Bronchial smooth muscle cell (primary cell): ENCODE data around the gene GUCY2C. TPM values are rescaled to one million over a fixed set of nuclear protein-coding genes. Genes with fewer than 3 reads are reported as not detected.

Source experiments
- total RNA-seq: library from RNA; depleted of rRNA; stranded (reverse); fragments of >200 nt; gene quantifications from 2 replicates; pipeline ENCODE4 v1.2.1, GENCODE V29; 2014

Gene GUCY2C
- total RNA-seq: under 0.01 TPM in 1 of 2 replicates, not detected in the other

DNA sequence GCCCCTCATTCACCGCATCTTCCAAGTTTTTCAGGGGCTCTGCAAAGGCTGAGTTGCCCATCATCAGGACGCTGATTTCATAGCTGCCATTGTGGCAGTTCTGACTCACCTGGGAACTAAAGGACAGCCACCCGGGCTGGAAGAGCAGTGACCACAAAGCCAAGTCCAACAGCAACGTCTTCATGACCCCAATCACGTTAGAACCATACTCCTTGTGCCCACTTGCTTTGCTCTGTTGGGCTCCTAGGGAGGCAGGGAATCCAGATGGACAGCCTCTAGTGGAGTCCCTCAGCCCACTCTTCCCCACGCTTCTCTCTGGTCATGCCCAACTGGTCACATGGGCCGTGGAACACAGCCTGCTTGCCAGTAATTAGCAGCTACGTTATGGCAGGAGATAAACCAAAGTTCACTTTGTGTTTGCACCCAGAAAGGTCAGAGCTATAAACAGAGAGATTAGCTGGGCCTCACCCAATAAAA, at the start of gene GUCY2C:
Gene GUCY2C (minus strand): TSS at position 335 of the 477 bp plus-strand sequence. CDS start 151 bp downstream, at position 184.

DNA sequence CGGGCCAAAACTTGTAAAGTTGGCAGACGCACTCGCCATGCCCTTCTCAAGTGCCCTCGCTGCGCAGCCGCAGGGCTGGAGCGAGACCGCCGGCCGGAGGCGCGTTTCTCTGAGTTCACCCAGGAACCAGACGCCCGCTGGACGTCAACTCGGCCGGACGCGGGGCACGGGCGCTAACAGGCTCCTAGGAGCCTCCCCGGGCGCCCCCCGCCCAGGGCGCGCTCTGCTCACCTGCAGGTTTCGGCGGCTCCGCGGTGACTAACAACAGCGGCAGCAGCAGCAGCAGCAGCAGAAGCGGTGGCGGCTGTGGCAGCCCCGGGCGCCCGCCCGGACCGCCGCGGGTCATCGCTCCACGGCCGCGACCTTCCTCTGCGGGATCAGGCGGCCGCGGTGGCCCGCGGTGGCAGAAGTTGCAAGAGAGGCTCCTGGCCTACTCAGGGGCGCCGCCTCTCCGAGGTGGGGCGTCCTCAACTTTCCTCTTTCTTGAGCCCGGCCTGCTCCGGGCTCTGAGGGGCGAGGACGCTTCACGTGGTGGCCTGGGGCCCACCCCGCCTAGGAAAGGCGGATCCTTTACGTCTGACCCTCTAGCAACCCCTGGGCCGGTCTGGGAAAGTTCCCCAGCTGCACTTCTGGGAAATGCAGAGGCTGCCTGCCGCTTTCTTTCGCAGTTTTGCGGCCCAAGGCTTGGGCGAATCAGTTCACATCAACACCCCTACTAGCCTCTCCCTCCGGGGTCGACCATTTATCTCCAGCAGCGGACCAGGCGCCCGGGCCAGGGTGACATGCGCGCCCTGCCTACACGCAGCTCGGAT, 128.8 kb downstream of the GUCY2C start, which contains the start of gene PLBD1:
Gene PLBD1 (minus strand): TSS at position 533 of the 812 bp plus-strand sequence. CDS start 187 bp downstream, at position 346.

Other genes starting within 250 kb of the GUCY2C start
- gene PLBD1, start 128.7 kb downstream of the GUCY2C start, total RNA-seq: 0.95 and 1.5 TPM in 2 replicates
- 4.5 and 8.0 TPM in 2 replicates for gene WBP11, start 106.9 kb upstream of the GUCY2C start, total RNA-seq
- 0.79 and 1.2 TPM in 2 replicates for gene C12orf60, start 107.1 kb upstream of the GUCY2C start, total RNA-seq
- 0.09 TPM in 1 of 2 replicates, not detected in the other for gene SMCO3, start 117.6 kb upstream of the GUCY2C start, total RNA-seq
- gene ART4, start 146.9 kb upstream of the GUCY2C start, total RNA-seq: not detected in 2 replicates
- 3.9 and 6.7 TPM in 2 replicates for gene MGP, start 189.3 kb upstream of the GUCY2C start, total RNA-seq
- not detected in 2 replicates for gene ERP27, start 241.9 kb upstream of the GUCY2C start, total RNA-seq